Gastrocnemius medialis (tissue), 4 donors: Measurements from ENCODE around the gene MYOM3.

Experiments
- POLR2A ChIP-seq, 2 donors: fragments of 450-650 bp; IDR thresholded peaks; one replicate each; pipeline ENCODE4 v1.6.1; 2017; ENCODE audit warnings: antibody characterized with exemption in 2 of 2, mild to moderate bottlenecking in 2 of 2, moderate library complexity in 2 of 2
- TF ChIP-seq, protein P1 (sequence below), 5 experiments: fragments of 450-650 bp in 3 of 5; fragments of 200-600 bp in 2 of 5; sonication (generic) in 2 of 5; IDR thresholded peaks in 4 of 5; conservative IDR thresholded peaks in 1 of 5; 1 replicate in 4 of 5; 2 replicates in 1 of 5; pipeline ENCODE4 v1.5.1; 2016 to 2019; ENCODE audit warnings: antibody characterized with exemption in 5 of 5, mild to moderate bottlenecking in 3 of 5, moderate library complexity in 3 of 5

DNA sequence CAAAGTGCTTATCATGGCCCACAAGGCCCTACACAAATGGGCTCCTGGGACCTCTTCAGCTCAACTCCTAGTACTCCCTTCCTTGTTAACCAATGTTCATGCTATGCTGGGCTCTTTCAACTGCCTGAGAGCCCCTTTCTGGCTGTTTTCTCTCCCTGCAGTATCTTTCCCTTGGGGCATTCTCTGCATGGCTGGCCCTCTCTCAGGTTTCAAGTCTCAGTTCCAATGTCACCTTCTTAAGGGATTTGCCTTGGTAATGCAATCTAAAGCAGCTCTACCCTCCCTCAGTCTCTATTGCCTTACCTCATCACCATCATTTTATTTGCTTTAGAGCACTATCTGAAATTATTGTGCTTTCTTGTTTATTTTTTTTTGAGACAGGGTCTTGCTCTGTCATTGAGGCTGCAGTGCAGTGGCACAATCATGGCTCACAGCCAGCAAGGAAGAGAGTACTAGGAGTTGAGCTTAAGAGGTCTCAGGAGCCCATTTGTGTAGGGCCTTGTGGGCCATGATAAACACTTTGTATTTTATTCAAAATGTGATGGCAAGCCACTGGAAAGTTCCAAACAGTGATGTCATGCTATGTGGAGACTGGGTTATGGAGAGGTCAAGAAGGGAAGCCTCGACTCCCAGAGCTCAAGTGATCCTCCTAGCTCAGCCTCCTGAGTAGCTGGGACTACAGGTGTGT is 68.4 kb downstream of the MYOM3 start:
- TF ChIP-seq, protein P1, sequence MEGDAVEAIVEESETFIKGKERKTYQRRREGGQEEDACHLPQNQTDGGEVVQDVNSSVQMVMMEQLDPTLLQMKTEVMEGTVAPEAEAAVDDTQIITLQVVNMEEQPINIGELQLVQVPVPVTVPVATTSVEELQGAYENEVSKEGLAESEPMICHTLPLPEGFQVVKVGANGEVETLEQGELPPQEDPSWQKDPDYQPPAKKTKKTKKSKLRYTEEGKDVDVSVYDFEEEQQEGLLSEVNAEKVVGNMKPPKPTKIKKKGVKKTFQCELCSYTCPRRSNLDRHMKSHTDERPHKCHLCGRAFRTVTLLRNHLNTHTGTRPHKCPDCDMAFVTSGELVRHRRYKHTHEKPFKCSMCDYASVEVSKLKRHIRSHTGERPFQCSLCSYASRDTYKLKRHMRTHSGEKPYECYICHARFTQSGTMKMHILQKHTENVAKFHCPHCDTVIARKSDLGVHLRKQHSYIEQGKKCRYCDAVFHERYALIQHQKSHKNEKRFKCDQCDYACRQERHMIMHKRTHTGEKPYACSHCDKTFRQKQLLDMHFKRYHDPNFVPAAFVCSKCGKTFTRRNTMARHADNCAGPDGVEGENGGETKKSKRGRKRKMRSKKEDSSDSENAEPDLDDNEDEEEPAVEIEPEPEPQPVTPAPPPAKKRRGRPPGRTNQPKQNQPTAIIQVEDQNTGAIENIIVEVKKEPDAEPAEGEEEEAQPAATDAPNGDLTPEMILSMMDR (IDR thresholded peaks at IDR 0.05 in 4 of 5, conservative IDR thresholded peaks at IDR 0.05 in 1 of 5), result no peak
- no peak for TF ChIP-seq POLR2A (IDR thresholded peaks at IDR 0.05)
